Heart left ventricle (tissue), 16 donors: ENCODE results near the gene NEDD8. TPM values are rescaled to one million over a fixed set of nuclear protein-coding genes. Genes with fewer than 3 reads are reported as not detected.

Source experiments
- ATAC-seq, 4 donors: fragments of 200-7000 bp; cut with Tn5 transposase; one replicate each; pipeline ENCODE4 v1.9.1; 2020 to 2022; ENCODE audit warnings: moderate library complexity in 4 of 4, mild to moderate bottlenecking in 3 of 4, moderate number of reproducible peaks in 1 of 4
- DNase-seq, 5 donors: peaks; one replicate each; pipeline ENCODE4 v3.0.0-alpha.2; 2020
- H3K27ac ChIP-seq, 12 donors: fragments of 200-600 bp; sonication (generic) in 4 of 12; one replicate each; pipeline versions ENCODE4 v1.5.0 to v1.8.0; 2016 to 2022; ENCODE audit warnings: mild to moderate bottlenecking in 2 of 12
- H3K27me3 ChIP-seq, 9 donors: fragments of 200-600 bp; sonication (generic) in 2 of 9; one replicate each; pipeline versions ENCODE4 v1.5.1 to v1.8.0; 2016 to 2022; ENCODE audit warnings: mild to moderate bottlenecking in 3 of 9
- H3K36me3 ChIP-seq, 9 donors: fragments of 200-600 bp; sonication (generic) in 2 of 9; one replicate each; pipeline versions ENCODE4 v1.5.0 to v1.8.0; 2018 to 2022; ENCODE audit warnings: mild to moderate bottlenecking in 2 of 9
- H3K4me1 ChIP-seq, 12 donors: fragments of 200-600 bp; sonication (generic) in 4 of 12; one replicate each; pipeline versions ENCODE4 v1.5.0 to v1.8.0; 2016 to 2022; ENCODE audit warnings: mild to moderate bottlenecking in 3 of 12
- H3K4me3 ChIP-seq, 12 donors: fragments of 200-600 bp; sonication (generic) in 4 of 12; one replicate each; pipeline versions ENCODE4 v1.5.0 to v1.8.0; 2017 to 2022; ENCODE audit warnings: mild to moderate bottlenecking in 9 of 12, moderate library complexity in 4 of 12
- H3K9me3 ChIP-seq, 12 donors: fragments of 200-600 bp; sonication (generic) in 4 of 12; one replicate each; pipeline versions ENCODE4 v1.5.0 to v1.8.0; 2016 to 2022; ENCODE audit warnings: mild to moderate bottlenecking in 1 of 12
- POLR2A ChIP-seq, 2 donors: fragments of 450-650 bp; IDR thresholded peaks; one replicate each; pipeline ENCODE4 v1.6.1; 2017; ENCODE audit warnings: antibody characterized with exemption in 2 of 2, mild to moderate bottlenecking in 2 of 2, moderate library complexity in 2 of 2
- WGBS, 4 donors: extraction: QIAGEN DNeasy Blood & Tissue Kit in 2 of 4; methylation state at CpG; one replicate each; pipeline versions ENCODE4 v1.1.5 to v1.1.7; 2013 to 2018; 5-methylcytosine and 5-hydroxymethylcytosine counted together
- intact Hi-C, 10 donors: fragments of 100-400 bp; cut with DNase I; formaldehyde crosslinking; loops; one replicate each; pipeline versions ENCODE4 v1.11.1 to v1.14.2; 2022
- polyA plus RNA-seq, 2 donors: library from polyadenylated mRNA; stranded (reverse); fragments of 200-250 nt; gene quantifications; one replicate each; pipeline ENCODE4 v1.2.3, GENCODE V29; 2013
- total RNA-seq, 9 donors: library from RNA; depleted of rRNA in 2 of 9; stranded (reverse); fragments of >200 nt in 2 of 9; fragmentation: NEBNext Ultra II Directional in 3 of 9; extraction: Animal tissue kit (Norgen Biotek cat#: 25700) in 3 of 9; gene quantifications; one replicate each; pipeline versions ENCODE4 v1.1.0 to v1.2.4, GENCODE V29; 2016 to 2023
- TF ChIP-seq, protein P1 (sequence below), 12 donors: fragments of 200-600 bp; sonication (generic) in 4 of 12; IDR thresholded peaks; one replicate each; pipeline versions ENCODE4 v1.5.0 to v1.8.0; 2018 to 2022; ENCODE audit warnings: antibody characterized with exemption in 12 of 12, mild to moderate bottlenecking in 5 of 12
- donor health status: ischemic (EF 13 %, LVEDD 7.1; RV severe dilation, severe dysfunction).
- donor health status: healthy with polysubstance abuse.
- donor health status: DM: no; HTN: yes; CAD: no.
- donor health status: DM: no; HTN: no; CAD: no.
- donor health status: ischemic (EF 25% LVEDD 6.9; RV normal size, moderate dysfunction).
- donor health status: ischemic (EF 25% LVEDD 5.7; RV mildly dilated, moderate dysfunction).
- donor health status: healthy.
- donor health status: DM: yes; HTN: yes; CAD: no.
- donor health status: ischemic (EF 35%, LVEDD 5.7; RV mildly dilated, moderate dysfunction).
- donor health status: nonischemic (EF 11% LVEDD 7.7; RV severe dilation, severe dysfunction).
- donor health status: DM: yes; HTN: yes; CAD: no.
- donor health status: PGD.
- donor health status: ischemic (EF 29% LVEDD 5.4; RV normal size, mild dysfunction).
- donor health status: nonischemic (EF 23%, LVEDD 6.1; RV moderate dilation, normal function).

Gene NEDD8
- total and polyA plus RNA-seq, 11 donors, result 174 to 287 (median 206) TPM

DNA sequence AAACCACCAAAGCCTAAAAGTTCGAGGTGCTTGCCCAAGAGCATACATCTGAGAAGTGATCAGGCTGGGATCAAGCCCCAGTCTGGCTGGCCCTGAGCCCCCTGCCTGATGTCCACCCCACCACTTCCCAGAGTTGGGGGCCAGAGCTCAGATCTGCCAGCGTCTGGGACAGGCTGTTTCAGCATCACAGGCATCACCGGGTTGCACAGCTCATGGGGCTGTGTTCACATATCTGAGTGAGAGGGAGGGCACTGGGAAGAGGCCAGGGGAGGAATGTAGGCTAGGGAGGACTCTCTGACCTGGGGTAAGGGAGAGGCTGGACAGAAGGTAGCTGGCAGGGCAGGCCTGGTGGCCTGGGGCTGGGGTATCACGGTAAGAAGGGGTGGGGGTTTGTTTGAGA, 24.8 kb upstream of the NEDD8 start:
- WGBS, 4 donors, result 73 to 78% (median 76%) methylated on average over 4 of the region's 4 CpGs
- no peak overlapping the region for H3K27ac ChIP-seq
- no peak for DNase-seq

DNA sequence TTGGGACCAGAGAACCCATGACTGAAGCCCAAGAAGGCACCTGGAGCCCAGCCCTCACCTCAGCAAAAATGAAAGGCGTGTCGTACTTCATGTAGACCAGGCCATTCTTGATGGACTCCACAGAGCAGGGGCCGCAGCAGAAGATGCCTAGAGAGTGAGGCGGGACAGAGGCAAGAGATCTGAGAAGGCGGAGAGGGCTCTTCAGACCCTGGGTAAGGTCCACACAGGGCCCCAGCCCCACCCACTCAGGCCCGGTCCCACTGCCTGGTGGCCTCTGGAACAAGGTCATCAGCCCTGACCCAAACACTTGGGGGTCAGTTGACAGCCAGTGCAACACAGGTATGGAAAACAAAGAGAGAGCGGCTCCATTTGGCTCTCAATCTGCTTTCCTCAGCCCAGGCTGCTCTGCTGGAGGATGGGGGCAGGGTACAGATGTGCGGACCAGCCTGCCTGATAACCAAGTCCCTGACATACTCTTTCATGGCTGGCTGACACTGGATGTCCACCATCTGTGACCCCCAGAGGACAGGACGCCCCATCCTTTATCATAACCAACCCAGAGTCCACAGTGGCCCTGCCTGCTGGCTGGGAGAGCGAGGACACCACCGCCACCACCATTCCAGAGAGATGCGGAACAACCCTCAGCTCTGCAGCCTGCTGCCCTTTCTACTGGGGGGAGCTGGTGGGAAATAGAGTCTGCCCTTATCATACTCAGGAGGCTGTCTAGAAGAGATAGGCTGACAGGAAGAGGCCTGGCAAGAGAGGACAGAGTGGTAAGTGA, 24.0 kb upstream of the NEDD8 start:
- H3K27ac ChIP-seq, result no peak overlapping the region
- no peak for DNase-seq
- peaks cover 0 to 9% (median 0%) of the 10 kb centered on the region in 9 donors for H3K36me3 ChIP-seq
- ATAC-seq, result no peak
- intact Hi-C loops, result no loop called here
- H3K4me3 ChIP-seq, result no peak overlapping the region
- 93 to 96% (median 95%) methylated on average over 11 to 12 of the region's 12 CpGs for WGBS, 4 donors
- TF ChIP-seq, protein P1, sequence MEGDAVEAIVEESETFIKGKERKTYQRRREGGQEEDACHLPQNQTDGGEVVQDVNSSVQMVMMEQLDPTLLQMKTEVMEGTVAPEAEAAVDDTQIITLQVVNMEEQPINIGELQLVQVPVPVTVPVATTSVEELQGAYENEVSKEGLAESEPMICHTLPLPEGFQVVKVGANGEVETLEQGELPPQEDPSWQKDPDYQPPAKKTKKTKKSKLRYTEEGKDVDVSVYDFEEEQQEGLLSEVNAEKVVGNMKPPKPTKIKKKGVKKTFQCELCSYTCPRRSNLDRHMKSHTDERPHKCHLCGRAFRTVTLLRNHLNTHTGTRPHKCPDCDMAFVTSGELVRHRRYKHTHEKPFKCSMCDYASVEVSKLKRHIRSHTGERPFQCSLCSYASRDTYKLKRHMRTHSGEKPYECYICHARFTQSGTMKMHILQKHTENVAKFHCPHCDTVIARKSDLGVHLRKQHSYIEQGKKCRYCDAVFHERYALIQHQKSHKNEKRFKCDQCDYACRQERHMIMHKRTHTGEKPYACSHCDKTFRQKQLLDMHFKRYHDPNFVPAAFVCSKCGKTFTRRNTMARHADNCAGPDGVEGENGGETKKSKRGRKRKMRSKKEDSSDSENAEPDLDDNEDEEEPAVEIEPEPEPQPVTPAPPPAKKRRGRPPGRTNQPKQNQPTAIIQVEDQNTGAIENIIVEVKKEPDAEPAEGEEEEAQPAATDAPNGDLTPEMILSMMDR (IDR thresholded peaks at IDR 0.05), result no peak
- no peak for TF ChIP-seq POLR2A (IDR thresholded peaks at IDR 0.05)
- no peaks in the 10 kb centered on the region for H3K27me3 ChIP-seq
- peaks cover 0 to 9% (median 0%) of the 10 kb centered on the region in 12 donors for H3K4me1 ChIP-seq
- no peaks in the 10 kb centered on the region for H3K9me3 ChIP-seq

More for the DNA sequence above, 24.8 kb upstream of the NEDD8 start:
- no peak for TF ChIP-seq POLR2A (IDR thresholded peaks at IDR 0.05)
- TF ChIP-seq, protein P1 (IDR thresholded peaks at IDR 0.05), result no peak
- peaks cover 0 to 4% (median 0%) of the 10 kb centered on the region in 12 donors for H3K4me1 ChIP-seq
- ATAC-seq, result no peak
- no peaks in the 10 kb centered on the region for H3K9me3 ChIP-seq
- intact Hi-C loops, result no loop called here
- H3K36me3 ChIP-seq, result peaks cover 0 to 9% (median 0%) of the 10 kb centered on the region in 9 donors
- no peak overlapping the region for H3K4me3 ChIP-seq
- no peaks in the 10 kb centered on the region for H3K27me3 ChIP-seq

DNA sequence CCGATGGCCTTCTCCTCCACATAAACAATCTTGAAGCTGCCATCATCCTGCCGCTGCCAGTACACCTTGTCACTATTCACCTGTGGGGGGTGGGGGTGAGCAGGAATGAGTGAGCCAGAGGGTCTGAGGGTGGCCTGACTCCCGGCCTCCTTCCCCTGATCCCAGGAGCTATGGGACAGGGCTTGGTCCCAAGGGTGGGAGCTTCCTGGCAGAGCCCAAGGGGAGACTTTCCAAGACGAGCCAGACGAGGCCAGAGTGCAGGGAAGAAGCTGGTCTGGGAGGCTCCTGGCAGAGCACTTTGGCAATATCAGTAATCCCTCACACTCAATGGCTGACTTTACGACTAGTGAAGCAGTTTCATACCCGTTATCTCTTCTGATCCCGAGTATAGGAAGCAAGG, 23.3 kb upstream of the NEDD8 start:
- Histone ChIP-seq H3K9me3 (no peaks in the 10 kb centered on the region), H3K27ac (no peak overlapping the region), H3K4me3 (no peak overlapping the region), H3K36me3 (peaks cover 0 to 9% (median 0%) of the 10 kb centered on the region in 9 donors), H3K4me1 (peaks cover 0 to 16% (median 0%) of the 10 kb centered on the region in 12 donors), H3K27me3 (no peaks in the 10 kb centered on the region)
- DNase-seq (no peak), ATAC-seq (no peak)
- 90 to 93% (median 91%) methylated on average over 7 to 8 of the region's 8 CpGs for WGBS, 4 donors
- TF ChIP-seq POLR2A (IDR thresholded peaks at IDR 0.05), result no peak
- TF ChIP-seq, protein P1 (IDR thresholded peaks at IDR 0.05), result no peak
- intact Hi-C loops, result no loop called here

DNA sequence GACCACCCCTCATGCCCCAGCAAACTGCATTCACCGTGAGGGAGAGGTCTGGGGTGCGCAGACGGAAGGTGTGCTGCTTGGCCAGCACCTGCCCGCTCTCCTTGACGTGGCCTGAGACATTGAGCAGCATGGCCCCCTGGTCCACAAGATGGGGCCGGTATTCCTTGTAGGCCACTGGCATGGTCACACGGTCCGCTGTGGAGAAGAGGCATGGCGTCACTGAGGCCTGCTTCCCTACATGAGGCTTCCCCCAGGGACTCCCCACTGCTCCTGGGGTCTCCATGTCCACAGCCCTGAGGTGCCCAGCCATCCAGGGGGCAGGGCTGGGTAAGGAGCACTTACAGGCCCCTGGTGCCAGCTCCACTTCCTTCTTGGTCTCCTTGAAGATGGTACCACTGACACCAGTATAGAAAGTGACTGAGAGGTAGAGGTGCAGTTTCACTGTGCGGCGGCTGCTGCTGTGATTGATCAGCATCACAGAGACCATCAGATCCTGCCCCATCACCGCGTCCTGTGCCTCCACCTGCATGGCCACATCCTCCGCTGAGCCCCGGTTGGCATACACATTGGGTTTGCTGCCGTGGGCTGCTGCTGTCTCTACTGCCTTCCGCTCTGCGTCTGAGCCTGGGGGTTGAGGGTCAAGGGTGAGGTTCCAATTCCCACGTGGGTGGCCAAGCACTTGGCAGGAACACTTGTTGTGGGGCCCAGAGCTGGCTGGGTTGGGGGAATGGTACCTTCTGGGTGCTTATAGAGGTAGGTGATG, 22.6 kb upstream of the NEDD8 start:
- WGBS, 4 donors, result 93 to 94% (median 93%) methylated on average over 15 to 19 of the region's 19 CpGs
- peaks cover 0 to 19% (median 0%) of the 10 kb centered on the region in 12 donors for H3K4me1 ChIP-seq
- peaks cover 0 to 9% (median 0%) of the 10 kb centered on the region in 9 donors for H3K36me3 ChIP-seq
- H3K9me3 ChIP-seq, result no peaks in the 10 kb centered on the region
- DNase-seq (no peak), ATAC-seq (no peak)
- intact Hi-C loops, result no loop called here
- no peak overlapping the region for H3K4me3 ChIP-seq
- H3K27me3 ChIP-seq, result no peaks in the 10 kb centered on the region
- TF ChIP-seq, protein P1 (IDR thresholded peaks at IDR 0.05), result no peak
- TF ChIP-seq POLR2A (IDR thresholded peaks at IDR 0.05), result no peak
- no peak overlapping the region for H3K27ac ChIP-seq
